Measurements from ENCODE around the gene COL5A1. TPM values are rescaled to one million over a fixed set of nuclear protein-coding genes. Genes with fewer than 3 reads are reported as not detected.

COL5A1 gene
- total RNA-seq, 1 donor from 2014 or later, result 6.1 TPM

DNA sequence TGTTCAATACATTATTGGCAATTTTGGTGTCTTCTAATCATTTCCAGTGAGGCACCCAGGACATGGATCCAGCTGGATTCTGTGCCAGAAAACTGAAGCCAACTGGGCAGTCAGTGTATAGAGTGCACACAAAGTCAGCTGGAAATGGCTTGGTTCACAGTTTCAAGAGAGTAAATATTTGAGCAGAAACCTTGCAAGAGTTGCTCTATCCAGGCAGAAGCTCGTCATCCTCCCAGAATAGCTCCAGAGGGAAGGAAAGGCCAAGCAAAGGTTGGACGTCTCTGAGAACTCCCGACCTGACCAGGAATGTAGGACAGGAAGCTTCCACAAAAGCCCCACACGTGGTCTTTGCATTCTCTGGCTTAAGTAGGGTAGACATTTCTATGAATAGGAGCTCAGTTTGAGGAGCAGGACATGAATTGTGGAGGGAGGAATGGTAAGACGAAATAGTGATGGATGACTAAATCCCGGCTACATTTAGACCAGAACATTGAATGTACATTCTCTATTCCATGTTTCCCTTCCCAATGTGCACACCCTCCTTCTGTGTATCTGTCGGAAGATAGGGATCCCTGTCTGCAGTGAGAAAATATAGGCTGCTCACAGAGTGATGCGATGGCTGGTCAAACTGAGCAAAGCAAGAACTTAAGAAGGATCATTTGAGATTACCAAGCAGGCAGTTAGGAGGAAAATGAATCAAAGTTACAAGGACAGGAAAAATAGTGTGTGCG is 166.3 kb downstream of the COL5A1 start:
- no peak overlapping the region for H3K4me2 ChIP-seq
- no peak overlapping the region for H2AFZ ChIP-seq (replicated peaks)
- peak; percentile 24 for DNase-seq (ENCODE audit: low spot score)
- no peak overlapping the region for H3K4me3 ChIP-seq
- no peak overlapping the region for H3K4me3 Mint-ChIP-seq
- no peaks in the 10 kb centered on the region for H3K79me2 ChIP-seq (ENCODE audit: low read depth)
- H3K9me3 ChIP-seq (ENCODE audit: low read depth), result no peaks in the 10 kb centered on the region
- H3K4me1 ChIP-seq, result peaks cover 27% of the 10 kb centered on the region
- no peak overlapping the region for H3K27ac ChIP-seq
- H4K20me1 ChIP-seq (ENCODE audit: low read depth), result no peaks in the 10 kb centered on the region
- peaks cover 2% of the 10 kb centered on the region for H3K9me3 Mint-ChIP-seq
- peaks cover 6% of the 10 kb centered on the region for H3K27me3 Mint-ChIP-seq (ENCODE audit: insufficient read depth, low read depth)
- H3K9ac ChIP-seq, result no peak overlapping the region
- H3K4me1 Mint-ChIP-seq, result peaks cover 24% of the 10 kb centered on the region
- no peaks in the 10 kb centered on the region for H3K36me3 ChIP-seq
- no peak overlapping the region for H3K27ac Mint-ChIP-seq
- TF ChIP-seq EZH2 (IDR thresholded peaks at IDR 0.05), result no peak
- no peak for TF ChIP-seq EZH2phosphoT487 (IDR thresholded peaks at IDR 0.05)
- TF ChIP-seq, protein P1, sequence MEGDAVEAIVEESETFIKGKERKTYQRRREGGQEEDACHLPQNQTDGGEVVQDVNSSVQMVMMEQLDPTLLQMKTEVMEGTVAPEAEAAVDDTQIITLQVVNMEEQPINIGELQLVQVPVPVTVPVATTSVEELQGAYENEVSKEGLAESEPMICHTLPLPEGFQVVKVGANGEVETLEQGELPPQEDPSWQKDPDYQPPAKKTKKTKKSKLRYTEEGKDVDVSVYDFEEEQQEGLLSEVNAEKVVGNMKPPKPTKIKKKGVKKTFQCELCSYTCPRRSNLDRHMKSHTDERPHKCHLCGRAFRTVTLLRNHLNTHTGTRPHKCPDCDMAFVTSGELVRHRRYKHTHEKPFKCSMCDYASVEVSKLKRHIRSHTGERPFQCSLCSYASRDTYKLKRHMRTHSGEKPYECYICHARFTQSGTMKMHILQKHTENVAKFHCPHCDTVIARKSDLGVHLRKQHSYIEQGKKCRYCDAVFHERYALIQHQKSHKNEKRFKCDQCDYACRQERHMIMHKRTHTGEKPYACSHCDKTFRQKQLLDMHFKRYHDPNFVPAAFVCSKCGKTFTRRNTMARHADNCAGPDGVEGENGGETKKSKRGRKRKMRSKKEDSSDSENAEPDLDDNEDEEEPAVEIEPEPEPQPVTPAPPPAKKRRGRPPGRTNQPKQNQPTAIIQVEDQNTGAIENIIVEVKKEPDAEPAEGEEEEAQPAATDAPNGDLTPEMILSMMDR (IDR thresholded peaks at IDR 0.05), result no peak
- no peaks in the 10 kb centered on the region for H3K27me3 ChIP-seq
- peaks cover 7% of the 10 kb centered on the region for H3F3A ChIP-seq (ENCODE audit: low read depth)
- peaks cover 4% of the 10 kb centered on the region for H3K36me3 Mint-ChIP-seq

DNA sequence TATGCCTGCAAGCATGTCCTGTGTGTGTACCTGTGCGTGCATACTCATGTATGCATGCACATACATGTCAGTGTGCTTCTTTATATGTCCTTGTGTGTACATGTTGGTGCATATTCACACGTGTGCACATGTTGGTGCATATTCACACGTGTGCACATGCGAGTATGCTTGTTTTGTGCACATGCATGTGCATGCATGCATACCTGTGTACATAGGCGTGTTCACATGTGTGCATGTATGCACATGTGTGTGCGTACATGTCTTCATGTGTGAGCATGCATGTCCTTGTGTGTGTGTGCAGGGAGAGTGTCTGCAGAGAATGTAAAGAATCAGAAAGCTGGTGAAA is 166.8 kb downstream of the COL5A1 start:
- peaks cover 4% of the 10 kb centered on the region for H3K36me3 Mint-ChIP-seq

DNA sequence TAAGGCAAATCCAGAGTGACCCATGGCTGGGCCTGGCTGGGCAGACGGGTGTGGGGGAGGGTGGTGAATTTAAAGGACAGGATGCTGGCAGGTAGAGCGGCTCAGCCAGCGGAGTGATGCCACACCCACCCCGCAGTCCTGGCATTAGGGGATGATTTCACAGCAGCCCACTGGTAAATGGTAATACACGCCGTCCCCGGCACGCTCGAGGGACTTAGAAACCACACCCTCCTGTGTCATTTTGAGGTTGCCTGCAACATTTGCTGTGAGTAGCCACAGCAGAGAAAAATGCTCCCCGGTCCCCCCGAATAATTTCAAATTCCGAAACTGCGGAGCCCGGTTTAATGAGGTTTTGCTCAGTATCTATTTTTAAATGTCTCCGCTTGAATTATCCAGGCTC is 167.7 kb downstream of the COL5A1 start:
- no peaks in the 10 kb centered on the region for H3K9me3 ChIP-seq (ENCODE audit: low read depth)
- H3K36me3 ChIP-seq, result no peaks in the 10 kb centered on the region
- no peak overlapping the region for H3K27ac ChIP-seq
- no peaks in the 10 kb centered on the region for H3K27me3 ChIP-seq
- no peak overlapping the region for H2AFZ ChIP-seq (replicated peaks)
- H3K9me3 Mint-ChIP-seq, result no peaks in the 10 kb centered on the region
- H3K4me1 ChIP-seq, result peaks cover 27% of the 10 kb centered on the region
- H3K4me2 ChIP-seq, result no peak overlapping the region
- H3K4me1 Mint-ChIP-seq, result peaks cover 27% of the 10 kb centered on the region
- H4K20me1 ChIP-seq (ENCODE audit: low read depth), result no peaks in the 10 kb centered on the region
- peaks cover 7% of the 10 kb centered on the region for H3F3A ChIP-seq (ENCODE audit: low read depth)
- no peaks in the 10 kb centered on the region for H3K79me2 ChIP-seq (ENCODE audit: low read depth)
- no peaks in the 10 kb centered on the region for H3K36me3 Mint-ChIP-seq
- no peak overlapping the region for H3K4me3 Mint-ChIP-seq
- TF ChIP-seq EZH2phosphoT487 (IDR thresholded peaks at IDR 0.05) (no peak), EZH2 (IDR thresholded peaks at IDR 0.05) (no peak)
- TF ChIP-seq, protein P1 (IDR thresholded peaks at IDR 0.05), result no peak
- H3K9ac ChIP-seq, result no peak overlapping the region
- no peak for DNase-seq (ENCODE audit: low spot score)
- H3K27me3 Mint-ChIP-seq (ENCODE audit: insufficient read depth, low read depth), result peaks cover 6% of the 10 kb centered on the region
- H3K4me3 ChIP-seq, result no peak overlapping the region
- no peak overlapping the region for H3K27ac Mint-ChIP-seq

More for the DNA sequence above, 166.8 kb downstream of the COL5A1 start:
- H4K20me1 ChIP-seq (ENCODE audit: low read depth), result no peaks in the 10 kb centered on the region
- TF ChIP-seq EZH2 (IDR thresholded peaks at IDR 0.05), result no peak
- TF ChIP-seq, protein P1 (IDR thresholded peaks at IDR 0.05), result no peak
- H3K9me3 ChIP-seq (ENCODE audit: low read depth), result no peaks in the 10 kb centered on the region
- peaks cover 7% of the 10 kb centered on the region for H3F3A ChIP-seq (ENCODE audit: low read depth)
- no peak for DNase-seq (ENCODE audit: low spot score)
- H3K4me1 Mint-ChIP-seq, result peaks cover 27% of the 10 kb centered on the region
- H3K9me3 Mint-ChIP-seq, result peaks cover 2% of the 10 kb centered on the region
- no peak overlapping the region for H3K4me3 Mint-ChIP-seq
- no peak overlapping the region for H3K27ac Mint-ChIP-seq
- no peak overlapping the region for H3K9ac ChIP-seq
- H3K27ac ChIP-seq, result no peak overlapping the region
- no peak overlapping the region for H3K4me3 ChIP-seq
- no peaks in the 10 kb centered on the region for H3K36me3 ChIP-seq
- peaks cover 27% of the 10 kb centered on the region for H3K4me1 ChIP-seq
- no peaks in the 10 kb centered on the region for H3K79me2 ChIP-seq (ENCODE audit: low read depth)
- H3K27me3 Mint-ChIP-seq (ENCODE audit: insufficient read depth, low read depth), result peaks cover 6% of the 10 kb centered on the region
- no peaks in the 10 kb centered on the region for H3K27me3 ChIP-seq
- H3K4me2 ChIP-seq, result no peak overlapping the region
- H2AFZ ChIP-seq (replicated peaks), result no peak overlapping the region
